Mesenteric fat pad (tissue), 1 donor: Measurements from ENCODE around the gene DENND5A. TPM values are rescaled to one million over a fixed set of nuclear protein-coding genes. Genes with fewer than 3 reads are reported as not detected.

Experiments
- DNase-seq: peaks from one replicate; pipeline ENCODE4 v3.0.0-alpha.2; 2020; ENCODE audit warnings: low spot score
- long read RNA-seq: library from polyadenylated mRNA; unstranded; transcript quantifications from one replicate; pipeline ENCODE4 v2.0.0, GENCODE V29; 2020
- total RNA-seq: library from RNA; stranded (reverse); fragmentation: NEBNext Ultra II Directional; extraction: Animal tissue kit (Norgen Biotek cat#: 25700); gene quantifications from one replicate; pipeline ENCODE4 v1.2.1, GENCODE V29; 2021
- donor health status: DM: yes; HTN: yes; CAD: no.

The DENND5A gene
- total RNA-seq: 123 TPM
- long read RNA-seq, transcript DENND5A-206 (15 exons, 3,593 nt): major isoform, 6 of 47 reads
- long read RNA-seq, partial matches to known transcripts: 24 of 47 reads
- long read RNA-seq, other reads (novel, unspliced or antisense): 16 of 47 reads

DNA sequence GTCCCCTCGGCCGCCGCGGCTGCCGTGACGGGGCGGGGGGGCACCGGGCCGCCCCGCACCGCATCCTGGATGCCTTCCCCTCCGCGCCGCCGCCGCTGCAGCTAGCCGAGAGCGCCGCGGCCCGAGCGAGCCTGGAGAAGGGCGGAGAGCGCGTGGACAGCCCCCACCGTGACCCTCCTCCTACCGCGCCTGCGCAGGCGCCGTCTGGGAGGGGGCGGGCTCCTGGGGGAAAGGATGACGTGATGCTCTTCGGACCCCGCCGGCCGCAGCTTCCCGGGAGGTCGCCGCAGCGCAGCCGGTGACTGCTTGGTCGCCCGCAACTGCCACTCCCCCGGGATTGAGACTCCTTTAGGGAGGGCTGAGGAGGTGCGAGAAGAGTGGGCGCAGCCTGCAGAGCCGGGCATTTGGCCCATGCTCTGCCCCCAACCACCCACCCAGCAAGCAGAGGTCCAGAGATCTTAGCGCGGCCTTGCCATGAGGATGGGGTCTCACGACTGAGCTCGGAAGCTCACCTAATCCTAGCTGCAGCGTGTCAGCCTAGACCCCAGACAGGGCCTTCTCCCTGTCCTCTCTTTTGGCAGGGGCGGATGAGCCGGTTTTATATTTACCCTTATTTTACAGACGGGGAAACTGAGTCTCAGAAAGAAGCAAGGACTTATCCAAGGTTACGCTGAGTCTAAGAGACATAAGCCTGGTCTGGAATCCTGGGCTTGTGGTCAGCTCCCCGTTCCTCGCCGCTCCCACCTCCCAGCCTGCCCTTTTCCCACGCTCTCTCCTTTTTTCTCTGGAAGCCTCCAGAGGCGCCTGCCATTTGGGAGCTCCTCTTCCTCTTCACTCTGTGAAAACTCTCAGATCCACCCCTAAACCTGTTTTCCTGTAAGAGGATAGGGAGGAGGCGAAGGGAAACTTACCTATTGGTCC lies at the start of gene DENND5A:
Gene DENND5A (minus strand): TSS at position 140 of the 921 bp plus-strand sequence. CDS start 281 bp downstream, outside the sequence.
- DNase-seq: peak; percentile 95

DNA sequence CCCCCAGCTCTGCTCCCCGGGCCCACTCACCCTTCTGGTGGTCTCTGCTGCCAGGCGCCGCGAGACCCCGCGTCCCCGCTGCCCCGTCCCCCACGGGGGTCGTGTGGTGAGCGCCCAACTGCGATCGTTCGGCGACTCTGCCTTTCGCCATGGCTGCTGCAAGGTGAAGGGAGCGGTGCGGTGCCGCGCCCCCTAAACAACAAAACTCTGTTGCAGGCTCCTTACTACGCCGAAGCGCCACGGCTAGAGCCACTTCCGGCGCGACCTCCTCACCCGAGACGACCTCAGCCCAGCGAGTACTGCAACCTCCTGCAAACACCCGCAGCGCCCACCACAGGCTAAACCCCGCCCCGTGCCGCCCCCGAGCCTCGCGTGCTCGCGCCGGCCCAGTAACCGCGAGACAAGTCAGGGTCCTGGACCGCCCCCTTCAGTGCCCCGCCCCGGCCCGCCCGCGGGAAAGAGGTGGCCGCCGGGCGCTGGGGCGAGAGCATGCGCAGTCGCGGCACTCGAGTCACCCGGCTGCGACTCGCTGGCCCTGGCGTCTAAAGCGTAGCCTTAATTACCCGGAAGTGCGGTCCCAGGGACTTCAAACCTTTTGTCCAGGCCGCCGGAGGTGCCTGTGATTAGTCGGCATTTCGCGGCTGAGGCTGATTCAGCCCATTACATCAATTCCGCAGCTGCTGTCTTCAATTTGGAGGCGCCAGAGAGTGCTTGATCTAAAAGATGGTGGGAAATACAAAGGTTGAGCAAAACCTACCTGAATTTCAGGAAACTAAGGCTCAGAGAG lies 49.3 kb upstream of the DENND5A start, which contains the start of gene TMEM41B:
Gene TMEM41B (minus strand): TSS at position 303 of the 787 bp plus-strand sequence. CDS start 152 bp downstream, at position 151.
- peak; percentile 100 for DNase-seq

DNA sequence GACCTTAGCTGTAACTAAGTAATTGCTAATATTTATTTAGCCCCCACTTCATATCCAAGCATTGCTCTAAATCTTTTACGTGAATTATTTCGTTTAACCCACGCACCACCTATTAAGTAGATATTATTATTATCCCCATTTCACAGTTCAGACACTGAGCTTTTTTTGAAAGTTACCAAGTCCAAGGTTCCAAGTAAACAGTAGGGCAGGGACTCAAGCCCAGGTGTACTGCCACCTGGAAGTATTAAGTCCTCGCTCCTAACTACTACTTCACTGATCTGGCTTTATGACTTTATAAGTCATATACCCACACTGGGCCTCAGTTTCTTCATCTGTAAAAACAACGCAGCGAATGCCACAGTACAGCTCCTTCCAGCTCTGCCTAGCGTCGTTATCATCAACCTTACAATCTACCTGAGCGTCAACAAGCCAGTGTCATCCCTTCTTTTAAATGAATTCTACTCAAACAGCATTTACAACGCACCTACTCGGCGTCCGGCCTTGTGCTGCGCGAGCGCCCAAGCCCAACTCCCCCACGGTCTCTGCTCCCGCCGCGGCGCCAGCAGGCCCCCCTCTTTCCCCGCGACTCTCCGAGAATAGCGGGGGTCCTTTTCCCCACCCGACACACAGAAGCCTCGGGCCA lies 48.6 kb upstream of the DENND5A start:
- no peak for DNase-seq

DNA sequence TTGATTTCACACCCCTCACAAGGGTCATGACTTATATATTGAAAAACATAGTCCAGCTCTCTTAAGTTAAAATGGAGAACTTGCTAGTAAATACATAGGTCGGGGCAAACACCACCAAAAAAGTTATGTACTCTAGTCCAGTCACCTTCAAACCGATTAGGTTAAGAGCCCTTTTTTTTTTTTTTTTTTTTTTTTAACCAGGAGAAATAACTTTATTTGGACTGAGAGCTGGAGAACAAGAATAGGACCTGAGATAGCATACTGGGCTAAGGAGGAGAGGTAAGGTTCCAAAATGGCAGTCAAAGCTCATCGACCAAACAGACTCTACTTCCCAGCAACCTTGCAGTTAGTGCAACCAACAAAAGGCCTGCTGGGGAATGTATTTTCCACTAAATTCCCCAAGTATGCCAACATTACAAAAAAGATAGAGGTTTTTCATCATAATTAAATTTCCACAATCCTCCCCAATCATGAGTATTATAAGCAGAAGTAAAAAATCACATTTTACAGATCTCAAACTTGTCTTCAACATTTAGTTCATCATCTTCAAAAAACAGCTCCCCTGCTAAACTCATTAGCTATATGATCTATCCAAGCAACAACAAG lies 45.4 kb upstream of the DENND5A start:
- no peak for DNase-seq

DNA sequence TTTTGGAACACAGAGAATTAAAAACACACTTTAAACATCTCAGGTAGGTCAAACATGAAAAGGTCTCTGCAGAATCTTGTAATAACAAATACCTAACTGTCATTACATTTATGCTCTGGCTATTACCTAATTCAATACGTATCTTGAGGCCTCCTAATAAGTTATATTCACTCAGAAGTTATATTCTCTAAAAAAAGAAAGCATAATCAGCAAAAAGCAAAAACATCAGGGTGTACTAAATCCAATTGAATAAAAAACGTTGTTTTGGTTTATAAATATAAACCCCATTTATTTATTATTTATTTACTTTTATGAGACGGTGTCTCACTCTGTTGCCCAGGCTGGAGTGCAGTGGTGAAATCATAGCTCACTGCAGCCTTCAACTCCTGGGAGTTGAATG lies 39.0 kb upstream of the DENND5A start:
- DNase-seq: no peak

DNA sequence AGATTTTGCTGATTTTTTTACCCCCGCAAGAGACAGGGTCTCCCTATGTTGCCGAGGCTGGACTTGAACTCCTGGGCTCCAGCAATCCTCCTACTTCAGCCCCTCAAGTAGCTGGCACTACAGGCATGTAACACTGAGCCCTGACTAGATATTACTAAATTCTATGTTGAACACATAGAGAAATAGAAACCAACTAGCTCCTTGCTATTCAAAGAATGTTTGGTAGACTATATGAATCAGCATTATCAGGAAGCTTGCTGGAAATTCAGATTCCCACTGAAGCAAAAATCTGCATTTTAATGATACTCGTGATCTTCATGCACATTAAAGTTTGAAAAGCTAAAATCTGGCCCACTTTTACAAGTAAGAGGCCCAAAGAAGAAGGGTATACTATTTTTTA lies 37.3 kb upstream of the DENND5A start:
- DNase-seq: no peak

DNA sequence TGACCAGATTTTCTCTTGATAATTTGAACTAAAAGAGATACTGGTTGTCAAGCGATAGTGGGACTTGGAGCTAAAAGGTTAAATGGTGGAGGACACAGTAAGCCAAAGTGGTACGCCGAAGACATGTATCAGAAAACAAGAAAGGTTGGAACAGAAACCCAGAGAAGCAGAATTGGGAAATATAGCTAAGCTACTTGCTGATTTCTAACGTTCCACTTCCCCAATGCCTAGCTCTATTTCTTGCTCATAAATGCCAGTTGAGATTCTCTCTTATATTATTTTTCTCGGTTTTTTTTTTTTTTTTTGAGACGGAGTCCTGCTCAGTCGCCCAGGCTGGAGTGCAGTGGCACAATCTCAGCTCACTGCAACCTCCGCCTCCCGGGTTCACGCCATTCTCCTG lies 36.6 kb upstream of the DENND5A start:
- DNase-seq: no peak

DNA sequence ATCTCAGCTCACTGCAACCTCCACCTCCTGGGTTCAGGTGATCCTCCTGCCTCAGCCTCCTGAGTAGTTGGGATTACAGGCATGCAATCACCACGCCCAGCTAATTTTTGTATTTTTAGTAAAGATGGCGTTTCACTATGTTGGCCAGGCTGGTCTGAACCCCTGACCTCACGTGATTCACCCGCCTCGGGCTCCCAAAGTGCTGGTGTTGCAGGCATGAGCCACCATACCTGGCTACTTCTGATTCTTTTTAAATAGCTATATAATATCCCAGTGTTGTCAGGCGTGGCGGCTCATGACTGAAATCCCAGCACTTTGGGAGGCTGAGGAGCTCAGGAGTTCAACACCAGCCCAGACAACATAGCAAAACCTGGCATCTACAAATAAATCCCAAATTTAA lies 28.5 kb upstream of the DENND5A start:
- no peak for DNase-seq

DNA sequence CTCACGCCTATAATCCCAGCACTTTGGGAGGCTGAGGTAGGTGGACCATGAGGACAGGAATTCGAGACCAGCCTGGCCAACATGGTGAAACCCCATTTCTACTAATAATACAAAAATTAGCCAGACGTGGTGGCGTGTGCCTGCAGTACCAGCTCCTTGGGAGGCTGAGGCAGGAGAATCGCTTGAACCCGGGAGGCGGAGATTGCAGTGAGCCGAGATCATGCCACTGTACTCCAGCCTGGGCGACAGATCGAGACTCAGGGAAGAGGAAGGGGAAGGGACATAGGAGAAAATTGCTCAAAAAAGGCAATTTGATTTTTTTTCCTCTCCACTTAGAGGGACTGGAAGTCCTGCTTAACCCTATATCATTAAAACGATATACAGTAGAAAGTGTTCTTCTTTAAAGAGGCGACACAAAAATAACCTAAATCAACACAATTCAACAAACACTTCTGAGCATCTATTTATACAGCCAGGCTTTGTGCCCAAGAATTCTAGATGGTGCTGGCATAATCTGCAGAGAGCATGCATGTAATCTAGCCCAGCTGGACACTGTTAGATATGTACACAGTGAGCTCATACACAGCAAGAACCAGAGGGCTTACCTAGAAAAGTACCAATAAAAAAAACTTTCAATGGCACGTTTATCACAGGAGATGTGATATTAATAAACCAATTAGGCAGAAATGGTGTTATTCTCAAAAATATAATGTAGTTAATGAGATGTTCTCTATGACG lies 20.9 kb upstream of the DENND5A start:
- peak; percentile 55 for DNase-seq

DNA sequence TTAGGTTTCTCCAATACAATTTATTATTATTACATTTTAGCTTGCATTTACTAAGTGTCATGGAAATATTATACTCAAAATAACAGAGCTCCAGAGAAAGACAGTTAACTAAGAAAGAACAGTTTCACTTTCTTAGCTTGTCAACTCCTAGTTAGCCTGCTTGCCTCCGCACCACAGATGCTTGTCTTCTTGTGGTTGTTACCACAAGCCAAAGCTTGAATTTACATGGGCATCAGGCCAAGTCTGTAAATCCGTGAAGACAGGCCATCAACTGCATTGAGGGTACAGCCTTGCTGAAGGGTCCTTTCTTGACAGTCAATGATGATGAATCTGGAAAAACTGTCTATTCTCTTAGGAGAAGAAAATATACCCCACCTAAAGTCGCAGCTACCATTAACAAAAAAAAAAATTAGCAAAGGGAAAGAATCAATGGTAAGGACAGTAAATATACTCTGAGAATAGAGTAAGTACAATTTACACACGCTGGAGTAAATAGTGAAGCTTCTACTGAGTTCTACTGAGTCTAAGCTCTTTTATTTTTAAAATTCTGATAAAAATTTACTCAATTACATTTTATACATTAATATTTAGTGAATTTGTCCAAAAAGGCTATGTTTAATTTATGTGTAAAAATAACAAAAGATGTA lies 15.6 kb upstream of the DENND5A start:
- no peak for DNase-seq

DNA sequence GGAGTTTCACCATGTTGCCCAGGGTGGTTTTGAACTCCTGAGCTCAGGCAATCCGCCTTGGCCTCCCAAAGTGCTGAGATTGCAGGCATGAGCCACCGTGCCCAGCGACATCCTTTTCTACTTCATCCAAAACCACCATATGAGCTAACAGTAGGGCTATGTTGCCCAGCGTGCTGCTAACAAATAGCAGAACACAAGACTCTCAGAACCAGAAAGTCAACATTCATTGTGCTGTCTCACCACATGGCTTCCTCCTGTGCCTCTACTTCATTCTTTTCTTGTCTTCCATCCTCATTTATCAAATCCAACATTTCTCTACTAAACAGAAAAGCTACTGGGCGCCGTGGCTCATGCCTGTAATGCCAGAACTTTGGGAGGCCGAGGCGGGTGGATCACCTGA lies 12.0 kb upstream of the DENND5A start:
- no peak for DNase-seq

DNA sequence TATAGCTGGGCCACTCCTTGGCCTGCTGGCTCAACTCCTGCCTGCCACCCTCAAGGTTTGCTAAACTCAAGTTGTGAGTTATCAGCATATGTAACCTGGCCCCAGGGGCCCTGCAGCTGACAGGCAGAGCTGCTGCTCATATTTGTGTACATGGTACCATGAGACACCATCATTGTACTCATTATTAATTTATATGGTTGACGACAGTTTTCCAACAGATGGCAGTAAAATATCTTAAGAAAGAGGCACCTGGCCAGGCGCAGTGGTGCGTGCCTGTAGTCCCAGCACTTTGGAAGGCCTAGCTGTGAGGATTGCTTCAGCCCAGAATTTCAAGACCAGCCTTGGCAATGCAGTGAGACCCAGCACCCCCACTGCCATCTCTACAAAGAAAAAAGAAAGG lies 11.4 kb upstream of the DENND5A start:
- no peak for DNase-seq

DNA sequence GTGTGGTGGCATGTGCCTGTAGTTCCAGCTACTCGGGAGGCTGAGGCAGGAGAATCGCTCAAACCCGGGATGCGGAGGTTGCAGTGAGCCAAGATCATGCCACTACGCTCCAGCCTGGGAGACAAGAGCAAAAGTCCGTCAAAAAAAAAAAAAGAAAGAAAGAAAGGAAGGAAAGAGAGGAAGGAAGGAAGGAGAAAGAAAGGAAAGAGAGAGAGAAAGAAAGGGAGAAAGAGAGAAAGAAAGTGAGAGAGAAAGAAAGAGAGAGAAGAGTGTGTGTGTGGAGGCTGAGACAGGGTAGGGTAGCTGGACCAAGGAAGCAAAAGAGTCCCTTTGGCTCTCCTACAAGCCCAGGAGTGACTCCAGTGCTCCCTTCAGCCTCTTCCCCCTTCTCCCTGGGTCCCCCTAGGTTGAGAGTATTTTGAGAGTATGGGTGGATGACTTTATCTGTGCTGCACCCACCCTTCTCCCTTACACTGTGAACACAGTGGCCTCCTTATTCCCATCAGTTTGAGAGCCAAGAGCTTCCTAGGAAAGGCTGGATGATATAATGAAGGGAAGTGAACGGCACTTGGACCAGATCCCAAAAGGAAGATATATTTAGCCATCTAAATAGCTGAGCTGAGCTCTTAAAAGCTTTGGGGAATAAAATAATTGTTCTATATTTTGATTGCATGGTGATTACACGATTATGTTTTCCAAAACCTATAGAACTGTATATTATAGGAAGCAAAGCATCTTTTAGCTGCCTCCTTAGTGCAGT lies 9.5 kb upstream of the DENND5A start:
- DNase-seq: no peak

DNA sequence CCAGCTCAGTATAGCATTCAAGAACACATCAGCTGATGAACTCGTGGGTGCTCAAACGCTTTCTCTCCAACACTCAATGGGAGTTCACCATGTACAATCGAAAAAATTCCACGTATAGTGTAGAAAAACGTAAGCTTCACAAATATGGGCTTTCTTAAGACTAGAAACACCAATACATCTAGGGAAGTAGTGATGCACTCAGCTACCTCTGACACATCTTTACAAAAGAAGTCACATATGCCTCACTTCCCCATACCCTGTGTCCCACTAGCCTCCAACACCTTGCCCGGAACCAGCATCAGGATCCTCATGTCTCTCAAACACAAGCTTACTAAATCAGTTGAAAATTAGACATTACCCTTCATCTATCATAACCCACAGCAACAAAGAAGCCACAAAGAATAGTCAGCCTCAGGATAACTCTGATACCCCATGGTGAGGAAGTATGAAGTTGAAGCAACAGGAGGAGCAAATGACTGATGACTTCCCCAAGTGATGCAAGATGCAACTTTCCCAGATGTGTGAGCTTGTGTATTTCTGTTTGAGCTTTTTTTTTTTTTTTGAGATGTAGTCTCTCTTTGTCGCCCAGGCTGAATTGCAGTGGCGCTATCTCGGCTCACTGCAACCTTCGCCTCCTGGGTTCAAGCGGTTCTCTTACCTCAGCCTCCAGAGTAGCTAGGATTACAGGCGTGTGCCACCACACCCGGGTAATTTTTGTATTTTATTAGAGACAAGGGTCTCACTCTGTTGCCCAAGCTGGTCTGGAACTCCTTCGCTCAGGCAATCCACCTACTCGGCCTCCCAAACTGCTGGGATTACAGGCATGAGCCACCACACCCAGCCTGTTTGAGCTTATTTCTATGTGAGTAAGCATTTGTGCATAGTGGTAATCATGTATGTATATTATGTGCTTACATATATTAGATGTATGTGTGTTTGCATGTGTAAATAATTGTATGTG lies 8.5 kb upstream of the DENND5A start:
- no peak for DNase-seq

DNA sequence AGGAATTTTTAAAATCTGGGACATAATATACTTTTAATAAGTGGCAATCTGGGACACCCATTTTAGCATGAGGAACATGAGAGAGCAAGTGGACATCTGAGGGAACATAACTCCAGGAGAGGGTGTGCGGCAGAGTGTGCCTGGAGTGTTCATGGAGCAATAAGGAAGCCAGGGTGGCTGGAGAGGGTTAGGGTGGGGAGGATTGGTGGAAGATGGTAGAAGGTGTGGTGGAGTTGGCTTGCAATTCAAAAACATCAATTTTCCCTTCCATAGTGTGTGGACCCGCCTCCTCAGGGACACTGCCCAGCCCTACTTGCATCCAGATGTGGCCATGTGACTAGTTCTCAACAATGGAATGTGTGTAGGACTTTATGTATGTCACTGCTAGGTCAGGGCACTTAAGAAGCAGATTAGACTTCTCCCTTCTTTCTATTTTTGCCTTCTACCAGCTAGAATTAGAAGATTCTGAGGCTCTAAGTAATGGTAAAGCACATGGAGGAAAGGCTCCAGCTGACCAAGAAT lies 4.4 kb upstream of the DENND5A start:
- DNase-seq: no peak

DNA sequence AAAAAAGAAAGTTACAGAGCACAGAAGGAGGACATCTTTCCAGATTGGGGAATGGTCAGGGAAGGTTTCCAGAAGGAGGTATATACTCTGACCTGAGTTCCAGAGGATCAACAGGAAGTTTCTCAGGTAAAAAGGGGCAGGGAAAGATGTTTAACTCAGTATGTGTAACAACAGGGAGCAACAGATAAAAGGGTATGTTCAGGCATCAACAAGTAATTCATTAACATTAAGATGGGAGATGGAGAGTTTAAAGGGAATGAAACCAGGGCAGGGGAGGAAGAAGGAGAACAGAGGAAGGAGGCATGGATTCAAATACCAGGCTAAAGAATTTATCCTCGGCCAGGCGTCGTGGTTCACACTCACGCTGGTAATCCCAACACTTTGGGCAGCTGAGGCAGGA lies 2.5 kb upstream of the DENND5A start:
- DNase-seq: no peak

DNA sequence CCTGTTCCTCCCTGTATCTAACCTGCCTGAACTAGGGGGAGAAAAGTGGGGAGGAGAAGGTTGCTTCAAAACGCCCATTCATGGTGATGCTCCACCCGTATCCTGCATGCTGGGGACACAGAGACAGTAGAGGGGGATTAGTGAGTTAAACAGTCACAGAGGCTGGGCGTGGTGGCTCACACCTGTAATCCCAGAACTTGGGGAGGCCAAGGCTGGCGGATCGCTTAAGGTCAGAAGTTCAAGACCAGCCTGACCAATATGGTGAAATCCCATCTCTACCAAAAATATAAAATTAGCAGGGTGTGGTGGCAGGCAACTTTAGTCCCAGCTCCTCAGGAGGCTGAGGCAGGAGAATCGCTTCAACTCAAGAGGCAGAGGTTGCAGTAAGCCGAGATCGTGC lies 1.8 kb upstream of the DENND5A start:
- DNase-seq: no peak
